Stimulated activated memory B cell treated with anti-CD40 and anti-IgM and Interleukin-4, amounts not matched to agents 10 μg/mL and 1 μg/mL and 100 μg/mL, for 72 hours (primary cell): Measurements from ENCODE around the gene RGR.

Experiments
- ATAC-seq: fragments of 150-1000 bp; cut with Tn5 transposase; 2 replicates; pipeline ENCODE4 v1.10.0; 2021
- H3K27ac Mint-ChIP-seq: one replicate; pipeline ENCODE4 v1.8.0; 2022; ENCODE audit warnings: mild to moderate bottlenecking, mixed read lengths
- H3K27me3 Mint-ChIP-seq: one replicate; pipeline ENCODE4 v1.8.0; 2022; ENCODE audit warnings: mixed read lengths
- H3K36me3 Mint-ChIP-seq: one replicate; pipeline ENCODE4 v1.8.0; 2022; ENCODE audit warnings: mixed read lengths
- H3K4me1 Mint-ChIP-seq: one replicate; pipeline ENCODE4 v1.8.0; 2022; ENCODE audit warnings: mixed read lengths
- H3K4me3 Mint-ChIP-seq: one replicate; pipeline ENCODE4 v1.8.0; 2022; ENCODE audit warnings: mild to moderate bottlenecking, moderate library complexity, mixed read lengths
- H3K9me3 Mint-ChIP-seq: one replicate; pipeline ENCODE4 v1.8.0; 2022; ENCODE audit warnings: mixed read lengths

The RGR gene

DNA sequence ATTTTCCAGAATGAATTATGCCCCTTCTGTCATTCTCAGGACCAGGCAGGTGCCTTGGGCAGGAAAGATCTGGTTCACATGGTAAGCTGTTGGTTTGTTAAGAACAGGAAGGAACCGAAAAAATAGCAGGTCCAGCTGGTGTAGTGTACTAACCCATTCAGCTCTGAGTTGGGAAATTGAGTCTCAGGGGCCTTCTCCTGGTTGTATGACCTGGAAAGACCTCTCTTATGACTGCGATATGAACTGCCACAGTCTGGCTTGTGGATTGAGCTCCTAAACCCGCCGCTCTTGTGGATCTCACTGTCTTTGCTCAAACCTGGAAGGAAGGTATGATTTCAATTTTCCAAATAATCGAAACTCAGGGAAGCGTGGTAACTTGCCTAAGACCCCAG lies 8.1 kb upstream of the RGR start:
- no peak for ATAC-seq
- H3K27ac Mint-ChIP-seq: no peak overlapping the region
- no peak overlapping the region for H3K4me3 Mint-ChIP-seq
- H3K27me3 Mint-ChIP-seq: peaks cover 30% of the 10 kb centered on the region
- H3K36me3 Mint-ChIP-seq: no peaks in the 10 kb centered on the region
- no peaks in the 10 kb centered on the region for H3K4me1 Mint-ChIP-seq
- no peaks in the 10 kb centered on the region for H3K9me3 Mint-ChIP-seq

DNA sequence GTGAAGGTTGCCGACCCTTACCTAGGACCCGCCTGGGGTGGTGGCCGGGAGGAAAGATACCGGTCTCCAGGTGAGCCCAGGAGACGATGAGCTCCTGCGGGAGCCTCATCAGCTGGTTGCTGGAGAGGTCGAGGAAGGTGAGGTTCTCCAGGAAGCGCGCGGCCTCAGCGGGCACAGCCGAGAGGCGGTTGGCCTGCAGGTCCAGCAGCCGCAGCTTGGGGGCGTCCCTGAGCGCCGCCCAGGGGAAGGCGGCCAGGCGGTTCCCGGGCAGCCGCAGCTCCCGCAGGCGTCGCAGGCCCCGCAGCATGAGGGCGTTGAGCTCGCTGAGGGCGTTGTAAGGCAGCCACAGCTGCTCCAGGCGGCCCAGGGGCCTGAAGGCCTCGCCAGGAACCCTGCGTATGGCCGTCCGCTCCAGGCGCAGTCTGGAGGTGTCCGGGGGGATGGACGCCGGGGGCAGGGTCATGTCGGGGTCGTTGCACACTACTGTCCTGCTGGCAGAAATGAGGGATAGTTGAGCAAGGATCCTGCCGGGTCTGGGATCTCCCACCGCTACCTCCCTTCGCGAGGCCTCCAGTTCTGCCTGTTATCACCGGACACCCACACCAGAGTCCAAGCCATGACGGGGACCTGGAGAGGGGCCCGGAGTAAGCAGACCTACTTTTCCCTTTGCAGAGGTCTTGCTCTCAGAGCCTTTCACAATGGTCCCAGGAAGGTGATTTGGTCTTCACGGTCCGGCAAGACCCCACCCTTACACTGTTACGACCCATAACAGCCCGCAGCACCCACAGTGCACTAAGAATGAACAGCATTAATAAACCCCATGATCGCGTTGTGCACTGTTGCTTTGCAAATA lies 7.4 kb upstream of the RGR start:
- Mint-ChIP-seq H3K4me3 (no peak overlapping the region), H3K27ac (no peak overlapping the region)

DNA sequence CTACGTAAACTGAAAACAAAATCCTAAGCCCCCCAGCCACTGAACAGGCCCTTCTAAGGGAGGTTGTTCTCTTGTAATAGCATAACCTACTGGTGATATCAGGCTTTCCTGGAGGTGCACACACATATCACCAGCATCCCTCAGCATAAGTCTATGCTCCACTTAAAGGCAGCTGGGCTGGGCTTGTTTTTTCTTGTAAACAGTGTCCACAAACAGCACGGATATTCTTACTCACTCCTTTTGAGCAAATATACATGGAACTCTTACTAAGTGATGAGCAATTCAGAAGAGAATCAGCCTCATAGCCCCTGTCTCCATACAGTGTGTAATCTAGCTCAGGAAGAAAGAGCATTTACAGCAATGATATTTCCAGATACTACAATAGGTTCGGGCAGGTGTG lies 5.9 kb upstream of the RGR start:
- Mint-ChIP-seq H3K4me1 (no peaks in the 10 kb centered on the region), H3K27me3 (peaks cover 19% of the 10 kb centered on the region), H3K9me3 (no peaks in the 10 kb centered on the region), H3K27ac (no peak overlapping the region), H3K4me3 (no peak overlapping the region), H3K36me3 (no peaks in the 10 kb centered on the region)
- no peak for ATAC-seq

More for the DNA sequence above, 7.4 kb upstream of the RGR start:
- no peaks in the 10 kb centered on the region for H3K9me3 Mint-ChIP-seq
- no peaks in the 10 kb centered on the region for H3K4me1 Mint-ChIP-seq
- ATAC-seq: no peak
- H3K36me3 Mint-ChIP-seq: no peaks in the 10 kb centered on the region
- H3K27me3 Mint-ChIP-seq: peaks cover 24% of the 10 kb centered on the region

- no peak within 1 kb of the TSS for H3K27ac Mint-ChIP-seq
- H3K9me3 Mint-ChIP-seq: no peaks in the 10 kb centered on the region
- no peaks in the 10 kb centered on the region for H3K36me3 Mint-ChIP-seq
- no peak within 1 kb of the TSS for H3K4me3 Mint-ChIP-seq
- no peaks in the 10 kb centered on the region for H3K4me1 Mint-ChIP-seq
- no peak for ATAC-seq
- H3K27me3 Mint-ChIP-seq: peaks cover 17% of the 10 kb centered on the region
These were observed 3.6 kb upstream of the RGR start, which contains the start of gene LRIT1 for GRCh38 chr10:84241185-84241790. Gene LRIT1 (minus strand): TSS chr10:84241546. CDS start chr10:84241439, 107 bp downstream.

- H3K27ac Mint-ChIP-seq: no peak overlapping the region
- H3K9me3 Mint-ChIP-seq: no peaks in the 10 kb centered on the region
- ATAC-seq: no peak
- H3K36me3 Mint-ChIP-seq: no peaks in the 10 kb centered on the region
- no peaks in the 10 kb centered on the region for H3K27me3 Mint-ChIP-seq
- no peaks in the 10 kb centered on the region for H3K4me1 Mint-ChIP-seq
- no peak overlapping the region for H3K4me3 Mint-ChIP-seq
These were observed 1.1 kb upstream of the RGR start for GRCh38 chr10:84243759-84244158.

GRCh38 chr10:84247496-84247895 lies 2.6 kb downstream of the RGR start:
- no peak overlapping the region for H3K4me3 Mint-ChIP-seq
- no peaks in the 10 kb centered on the region for H3K27me3 Mint-ChIP-seq
- H3K36me3 Mint-ChIP-seq: no peaks in the 10 kb centered on the region
- ATAC-seq: no peak
- no peak overlapping the region for H3K27ac Mint-ChIP-seq
- H3K4me1 Mint-ChIP-seq: no peaks in the 10 kb centered on the region
- H3K9me3 Mint-ChIP-seq: no peaks in the 10 kb centered on the region

DNA sequence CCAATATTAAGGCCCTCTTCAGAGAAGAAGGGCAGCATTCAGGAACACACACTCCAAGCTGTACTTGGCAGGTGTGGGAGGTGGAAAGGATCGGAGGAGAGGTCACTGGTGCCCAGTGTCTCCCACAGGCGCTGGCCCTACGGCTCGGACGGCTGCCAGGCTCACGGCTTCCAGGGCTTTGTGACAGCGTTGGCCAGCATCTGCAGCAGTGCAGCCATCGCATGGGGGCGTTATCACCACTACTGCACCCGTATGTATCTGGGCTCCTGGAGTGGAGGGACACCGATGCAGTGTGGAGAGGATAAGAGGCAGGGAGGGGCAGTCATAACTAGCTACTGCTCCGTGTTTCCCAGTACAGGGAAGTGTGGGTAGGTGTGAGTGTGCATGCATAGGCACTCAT lies 3.9 kb downstream of the RGR start:
- H3K27ac Mint-ChIP-seq: no peak overlapping the region
- no peak for ATAC-seq
- H3K4me1 Mint-ChIP-seq: no peaks in the 10 kb centered on the region
- H3K4me3 Mint-ChIP-seq: no peak overlapping the region
- H3K9me3 Mint-ChIP-seq: no peaks in the 10 kb centered on the region
- no peaks in the 10 kb centered on the region for H3K36me3 Mint-ChIP-seq
- no peaks in the 10 kb centered on the region for H3K27me3 Mint-ChIP-seq

DNA sequence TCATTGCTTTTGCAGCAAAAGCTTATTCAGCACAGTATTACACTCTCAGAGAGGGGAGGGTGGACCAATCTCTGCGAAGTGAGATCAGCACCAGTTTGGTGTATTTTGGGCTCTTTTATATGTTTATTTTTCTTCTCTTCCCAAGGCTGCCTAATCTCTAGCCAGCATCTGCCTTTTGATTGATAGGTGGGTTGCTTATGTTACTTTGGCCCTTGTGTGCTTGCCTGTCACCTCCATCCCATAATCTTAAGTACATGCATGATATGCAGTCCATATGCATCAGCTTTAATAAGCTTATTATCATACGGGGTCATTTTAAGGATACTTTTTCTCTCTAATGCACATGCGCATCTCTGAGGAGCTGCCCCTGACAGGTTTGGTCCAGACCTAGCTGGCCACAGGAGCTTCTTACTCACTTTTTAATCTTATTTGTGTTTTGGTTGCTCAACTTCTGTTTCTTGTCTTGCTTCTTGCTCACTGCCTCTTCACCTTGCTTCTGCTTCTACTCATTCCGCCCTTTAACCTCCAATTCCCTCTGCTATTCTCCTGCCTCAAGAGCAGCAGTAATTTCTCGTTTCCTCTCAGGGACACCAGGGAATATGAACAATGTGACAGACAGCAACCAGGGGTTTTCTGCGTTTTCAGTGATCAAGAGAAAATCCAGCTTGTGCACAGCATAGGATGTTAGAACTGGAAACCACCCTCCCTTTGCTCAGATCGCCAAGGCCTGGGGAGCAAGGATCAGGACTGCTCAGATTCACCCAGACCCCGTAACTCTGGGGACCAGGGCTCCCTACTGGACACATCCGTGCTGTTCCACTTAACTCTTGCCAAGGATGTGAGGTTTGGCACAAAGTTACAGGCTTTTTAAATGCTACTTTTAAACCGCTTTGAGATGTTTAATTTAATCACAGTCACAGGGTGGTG lies 10.0 kb downstream of the RGR start:
- Mint-ChIP-seq H3K4me3 (no peak overlapping the region), H3K9me3 (no peaks in the 10 kb centered on the region), H3K4me1 (no peaks in the 10 kb centered on the region), H3K36me3 (no peaks in the 10 kb centered on the region), H3K27me3 (peaks cover 25% of the 10 kb centered on the region), H3K27ac (no peak overlapping the region)
- no peak for ATAC-seq

GRCh38 chr10:84256510-84257342 lies 11.9 kb downstream of the RGR start:
- Mint-ChIP-seq H3K9me3 (no peaks in the 10 kb centered on the region), H3K4me3 (no peak overlapping the region), H3K4me1 (no peaks in the 10 kb centered on the region), H3K27me3 (peaks cover 32% of the 10 kb centered on the region), H3K36me3 (no peaks in the 10 kb centered on the region), H3K27ac (no peak overlapping the region)
- no peak for ATAC-seq

GRCh38 chr10:84257343-84258020 lies 12.6 kb downstream of the RGR start:
- H3K4me3 Mint-ChIP-seq: no peak overlapping the region
- no peaks in the 10 kb centered on the region for H3K4me1 Mint-ChIP-seq
- no peak for ATAC-seq
- peaks cover 33% of the 10 kb centered on the region for H3K27me3 Mint-ChIP-seq
- H3K9me3 Mint-ChIP-seq: no peaks in the 10 kb centered on the region
- H3K27ac Mint-ChIP-seq: no peak overlapping the region
- no peaks in the 10 kb centered on the region for H3K36me3 Mint-ChIP-seq

DNA sequence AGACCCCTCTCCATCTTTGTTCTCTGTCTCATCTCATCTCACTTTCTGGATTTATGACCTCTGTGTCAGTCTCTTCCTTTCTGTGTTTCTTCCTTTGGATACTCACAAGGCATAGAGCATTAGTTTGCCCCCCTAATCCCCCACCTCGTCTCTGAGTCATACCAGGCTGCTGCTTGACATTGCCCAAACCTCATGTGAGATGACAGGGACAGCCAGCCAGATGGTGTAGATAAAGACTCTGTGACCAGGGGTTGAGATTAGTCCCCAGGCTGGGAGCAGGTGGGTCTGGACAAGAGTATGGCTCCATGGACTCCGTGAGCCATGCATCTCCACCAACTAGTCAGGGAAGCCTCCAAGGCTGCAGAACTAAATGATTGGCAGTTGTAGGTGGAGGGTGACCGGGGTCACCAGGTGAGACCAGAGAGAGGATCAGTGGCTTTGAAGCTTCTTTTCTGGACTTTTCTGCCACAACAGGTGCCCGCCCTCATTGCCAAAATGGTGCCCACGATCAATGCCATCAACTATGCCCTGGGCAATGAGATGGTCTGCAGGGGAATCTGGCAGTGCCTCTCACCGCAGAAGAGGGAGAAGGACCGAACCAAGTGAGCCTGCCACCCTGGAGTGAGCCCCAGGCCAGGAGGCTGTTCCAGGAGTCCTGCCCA lies 13.3 kb downstream of the RGR start:
- no peak for ATAC-seq
- H3K4me3 Mint-ChIP-seq: no peak overlapping the region

GRCh38 chr10:84261236-84261915 lies 16.5 kb downstream of the RGR start:
- Mint-ChIP-seq H3K4me1 (peaks cover 6% of the 10 kb centered on the region), H3K4me3 (no peak overlapping the region), H3K27me3 (peaks cover 65% of the 10 kb centered on the region), H3K36me3 (no peaks in the 10 kb centered on the region), H3K9me3 (no peaks in the 10 kb centered on the region), H3K27ac (no peak overlapping the region)
- no peak for ATAC-seq

More for the DNA sequence above, 13.3 kb downstream of the RGR start:
- no peak overlapping the region for H3K27ac Mint-ChIP-seq
- no peaks in the 10 kb centered on the region for H3K4me1 Mint-ChIP-seq
- peaks cover 39% of the 10 kb centered on the region for H3K27me3 Mint-ChIP-seq
- no peaks in the 10 kb centered on the region for H3K36me3 Mint-ChIP-seq
- H3K9me3 Mint-ChIP-seq: no peaks in the 10 kb centered on the region

DNA sequence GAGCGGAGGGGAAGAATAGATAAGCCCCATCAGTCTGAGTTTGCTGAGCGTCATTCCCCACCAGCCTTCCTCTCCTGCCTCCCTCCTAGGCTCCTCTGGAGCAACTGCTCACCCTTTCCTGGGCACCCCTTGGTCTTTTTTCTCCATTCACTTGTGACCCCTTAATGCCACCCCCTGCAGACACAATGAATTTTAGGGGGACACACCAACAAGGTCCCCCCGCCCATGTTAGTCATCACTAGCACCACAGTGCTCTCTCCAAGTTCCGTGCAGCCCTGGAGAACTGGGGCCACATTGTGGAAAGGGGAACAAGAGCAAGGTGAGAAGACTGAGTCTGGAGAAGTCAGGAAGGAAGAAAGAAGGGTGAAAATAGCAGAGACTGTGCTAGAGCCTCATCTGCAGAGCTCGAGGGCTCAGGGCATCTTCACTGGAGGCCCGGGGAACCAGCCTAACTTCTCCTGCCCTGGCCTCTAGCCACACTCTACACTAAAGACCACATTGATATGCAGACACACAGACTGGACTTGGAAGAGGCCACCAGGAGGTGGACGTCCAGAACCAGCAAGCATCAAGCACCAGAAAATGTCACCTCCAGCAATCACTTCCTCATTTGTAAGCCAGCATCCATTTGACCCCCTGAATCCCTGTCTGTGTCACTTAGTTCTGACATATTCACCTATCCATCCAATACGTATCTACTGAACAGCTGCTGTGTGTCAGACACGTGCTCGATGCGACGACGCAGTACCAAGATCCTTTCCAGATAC lies 17.5 kb downstream of the RGR start:
- H3K9me3 Mint-ChIP-seq: no peaks in the 10 kb centered on the region
- H3K4me1 Mint-ChIP-seq: peaks cover 6% of the 10 kb centered on the region
- no peak overlapping the region for H3K4me3 Mint-ChIP-seq
- H3K27ac Mint-ChIP-seq: no peak overlapping the region
- H3K27me3 Mint-ChIP-seq: peaks cover 56% of the 10 kb centered on the region
- no peak for ATAC-seq
- no peaks in the 10 kb centered on the region for H3K36me3 Mint-ChIP-seq
